Stimulated activated CD4-positive, alpha-beta T cell treated with anti-CD3 and anti-CD28 coated beads, Interleukin-1b, Interleukin-23, amount 100 ng/mL, for 1 hour (primary cell): Measurements from ENCODE around the gene NHERF2.

Experiments
- DNase-seq, 2 donors: peaks; one replicate each; pipeline ENCODE4 v3.0.0-alpha.2; 2020; ENCODE audit warnings: low read depth in 2 of 2

Gene NHERF2

GRCh38 chr16:2082983-2083364, 56.3 kb downstream of the NHERF2 start:
- DNase-seq = no peak

DNA sequence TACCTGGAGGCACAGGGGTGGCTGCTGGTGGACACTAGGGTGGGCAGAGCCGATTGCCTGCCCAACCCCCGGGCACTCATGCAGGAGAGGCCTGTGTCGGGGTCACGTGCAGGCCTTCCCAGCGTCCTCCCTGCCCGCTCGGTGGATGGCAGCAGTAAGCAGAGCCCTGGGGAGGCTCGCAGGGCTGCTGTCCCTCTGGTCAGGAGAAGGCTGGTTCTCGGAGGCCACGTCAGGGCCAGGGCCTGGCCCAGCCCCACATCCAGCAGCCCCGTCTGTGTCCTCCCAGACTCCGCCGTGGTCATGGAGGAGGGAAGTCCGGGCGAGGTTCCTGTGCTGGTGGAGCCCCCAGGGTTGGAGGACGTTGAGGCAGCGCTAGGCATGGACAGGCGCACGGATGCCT, 56.7 kb downstream of the NHERF2 start:
- DNase-seq = no peak

DNA sequence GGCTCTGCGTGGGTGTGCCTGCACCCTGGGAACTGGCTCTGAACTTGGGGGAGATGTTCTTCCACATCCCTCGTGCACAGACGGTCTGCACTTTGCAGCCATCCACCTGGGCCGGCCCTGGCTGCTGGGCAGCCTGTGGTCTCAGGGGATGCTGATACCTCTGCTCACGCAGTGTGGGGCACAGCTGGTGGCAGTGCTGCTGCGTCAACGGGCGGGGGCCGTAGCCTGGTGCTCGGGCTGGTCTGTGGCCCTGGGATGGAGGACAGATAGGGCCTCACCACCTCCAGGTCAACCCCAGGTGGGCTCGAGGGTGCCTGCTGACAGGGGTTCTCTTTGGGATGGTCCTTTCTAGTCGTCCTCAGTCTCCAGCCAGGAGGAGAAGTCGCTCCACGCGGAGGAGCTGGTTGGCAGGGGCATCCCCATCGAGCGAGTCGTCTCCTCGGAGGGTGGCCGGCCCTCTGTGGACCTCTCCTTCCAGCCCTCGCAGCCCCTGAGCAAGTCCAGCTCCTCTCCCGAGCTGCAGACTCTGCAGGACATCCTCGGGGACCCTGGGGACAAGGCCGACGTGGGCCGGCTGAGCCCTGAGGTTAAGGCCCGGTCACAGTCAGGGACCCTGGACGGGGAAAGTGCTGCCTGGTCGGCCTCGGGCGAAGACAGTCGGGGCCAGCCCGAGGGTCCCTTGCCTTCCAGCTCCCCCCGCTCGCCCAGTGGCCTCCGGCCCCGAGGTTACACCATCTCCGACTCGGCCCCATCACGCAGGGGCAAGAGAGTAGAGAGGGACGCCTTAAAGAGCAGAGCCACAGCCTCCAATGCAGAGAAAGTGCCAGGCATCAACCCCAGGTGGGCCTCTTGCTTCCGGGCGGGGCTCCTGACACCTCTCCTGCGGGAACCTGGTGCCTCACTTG, 57.4 kb downstream of the NHERF2 start:
- no peak for DNase-seq

DNA sequence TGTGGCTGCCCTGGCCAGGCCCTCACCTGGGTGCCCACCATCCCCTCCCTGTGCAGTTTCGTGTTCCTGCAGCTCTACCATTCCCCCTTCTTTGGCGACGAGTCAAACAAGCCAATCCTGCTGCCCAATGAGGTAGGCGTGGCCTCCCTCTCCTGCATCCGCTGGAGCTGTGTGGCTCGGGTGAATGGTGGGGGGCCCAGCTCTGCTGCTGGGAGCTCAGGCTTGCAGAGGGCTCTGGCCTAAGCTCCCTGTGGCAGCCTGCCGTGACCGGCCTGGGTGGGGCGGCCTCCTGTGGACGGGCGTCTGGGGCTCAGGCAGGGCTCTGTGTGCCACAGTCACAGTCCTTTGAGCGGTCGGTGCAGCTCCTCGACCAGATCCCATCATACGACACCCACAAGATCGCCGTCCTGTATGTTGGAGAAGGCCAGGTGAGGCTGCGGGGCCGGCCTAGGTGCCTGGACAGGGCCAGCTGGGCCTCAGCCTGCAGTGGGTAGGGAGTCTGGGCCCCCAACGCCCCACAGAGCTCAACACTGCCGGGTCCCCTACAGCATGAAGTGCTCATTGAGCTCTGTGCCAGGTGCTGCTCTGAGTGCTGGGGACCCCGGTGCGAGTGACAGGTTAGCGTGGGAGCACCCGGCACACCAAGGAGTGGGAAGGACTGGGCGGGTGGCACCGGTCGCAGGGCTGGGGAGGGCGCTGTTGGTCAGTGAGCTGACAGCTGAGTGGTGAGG, 58.4 kb downstream of the NHERF2 start:
- no peak for DNase-seq

DNA sequence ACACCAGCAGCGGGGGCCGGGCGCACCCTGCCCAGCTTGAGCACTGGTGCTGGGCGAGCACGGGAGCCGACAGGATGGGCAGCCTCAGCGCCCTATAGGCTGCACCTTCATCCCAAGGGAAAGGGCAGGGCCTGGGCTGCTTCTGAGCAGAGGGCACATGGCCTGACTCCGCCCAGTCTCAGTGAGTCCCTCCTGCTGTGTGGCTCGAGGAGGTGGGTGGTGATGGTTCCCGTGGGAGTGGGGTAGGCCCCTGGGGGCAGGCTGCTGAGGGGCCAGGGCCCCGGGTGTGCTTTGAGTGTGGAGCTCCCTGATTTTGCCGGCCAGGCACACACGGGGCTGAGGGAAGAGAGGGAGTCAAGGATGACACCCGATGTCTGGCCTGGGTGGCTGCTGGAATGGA, 59.0 kb downstream of the NHERF2 start:
- no peak for DNase-seq

DNA sequence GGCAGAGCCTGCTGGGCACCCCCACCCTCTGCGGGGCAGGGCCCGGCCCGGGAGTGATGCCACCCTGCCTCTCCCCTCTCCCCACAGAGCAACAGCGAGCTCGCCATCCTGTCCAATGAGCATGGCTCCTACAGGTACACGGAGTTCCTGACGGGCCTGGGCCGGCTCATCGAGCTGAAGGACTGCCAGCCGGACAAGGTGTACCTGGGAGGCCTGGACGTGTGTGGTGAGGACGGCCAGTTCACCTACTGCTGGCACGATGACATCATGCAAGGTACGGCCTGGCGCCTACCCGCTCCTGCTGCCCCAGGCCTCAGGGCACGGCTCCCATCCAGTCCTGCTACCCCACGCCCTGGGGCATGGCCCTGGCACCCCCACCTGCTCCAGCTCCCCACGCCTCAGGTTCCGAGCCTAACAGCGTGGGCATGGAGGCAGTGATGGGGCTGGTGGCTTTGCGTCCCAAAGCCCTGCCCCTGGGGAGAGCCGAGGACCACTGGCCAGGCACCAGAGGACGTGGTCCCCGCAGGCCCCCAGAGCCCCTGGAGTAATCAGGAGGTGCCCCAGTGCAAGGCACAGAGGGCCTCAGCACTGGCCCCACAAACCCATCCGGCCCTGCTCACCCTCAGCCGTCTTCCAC, 59.5 kb downstream of the NHERF2 start:
- no peak for DNase-seq

GRCh38 chr16:2086812-2087747, 60.4 kb downstream of the NHERF2 start:
- no peak for DNase-seq

GRCh38 chr16:2087748-2088631, 61.3 kb downstream of the NHERF2 start:
- no peak for DNase-seq
